ENCODE data around the gene ABHD16A. TPM values are rescaled to one million over a fixed set of nuclear protein-coding genes. Genes with fewer than 3 reads are reported as not detected.

ABHD16A gene
- total RNA-seq, 1 donor from 2014 or later: 45.7 TPM

- H3K36me3 Mint-ChIP-seq (ENCODE audit: low read depth): peaks cover 18% of the 10 kb centered on the region
- no peaks in the 10 kb centered on the region for H3K27me3 Mint-ChIP-seq (ENCODE audit: insufficient read depth)
- H3K4me3 Mint-ChIP-seq: peak overlapping the region; percentile 98
- H3K27ac Mint-ChIP-seq: peak overlapping the region; percentile 97
- peak; percentile 11 for DNase-seq (ENCODE audit: low spot score)
- peaks cover 31% of the 10 kb centered on the region for H3K4me1 Mint-ChIP-seq (ENCODE audit: low read depth)
- intact Hi-C loops (cut with micrococcal nuclease): loop anchor here (1.0 to 2.0 kb wide), 3 partner anchors 22 to 200 kb away; partner anchors contain the start of genes VWA7 and ZBTB12
- no peaks in the 10 kb centered on the region for H3K9me3 Mint-ChIP-seq
Observed at GRCh38 chr6:31702405-31702818, 712 bp downstream of the ABHD16A start.

DNA sequence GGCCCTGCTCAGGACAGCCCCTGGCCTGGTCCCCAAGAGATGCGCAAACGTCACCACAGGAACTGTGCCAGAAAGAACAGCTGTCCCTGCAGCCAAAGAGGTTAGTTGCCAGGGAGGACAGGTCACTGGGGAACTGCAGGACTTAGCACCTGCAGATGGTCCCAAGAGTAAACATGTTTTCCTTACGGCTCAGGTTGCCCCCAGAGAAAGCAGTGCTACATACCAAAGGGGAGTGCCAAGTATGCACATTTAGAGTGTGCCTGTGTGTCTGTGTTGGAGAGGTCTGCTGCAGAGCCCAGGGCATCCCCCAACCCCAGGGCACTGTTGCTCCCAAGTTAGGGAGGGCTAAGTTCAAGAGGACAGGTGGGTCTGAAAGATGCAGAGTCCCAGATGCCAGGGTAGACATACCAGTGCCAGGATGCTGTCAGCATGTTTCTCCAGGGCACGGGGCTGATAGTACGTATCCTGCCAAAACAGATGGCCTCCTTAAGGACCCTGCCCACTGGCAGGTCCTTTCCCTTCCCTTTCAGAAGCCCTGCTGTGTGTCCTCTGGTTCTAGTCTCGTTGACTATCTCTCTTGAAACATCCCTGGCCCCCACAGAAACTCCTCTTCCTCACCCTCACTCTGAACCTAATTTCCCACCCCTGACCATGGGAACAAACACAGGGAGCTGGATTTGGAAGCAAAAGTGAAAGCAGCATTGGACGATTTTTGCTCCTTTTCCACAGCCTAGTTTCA is 1.3 kb downstream of the ABHD16A start:
- peaks cover 34% of the 10 kb centered on the region for H3K4me1 Mint-ChIP-seq (ENCODE audit: low read depth)
- peak overlapping the region; percentile 98 for H3K4me3 Mint-ChIP-seq
- H3K36me3 Mint-ChIP-seq (ENCODE audit: low read depth): peaks cover 22% of the 10 kb centered on the region
- intact Hi-C loops (cut with micrococcal nuclease): loop anchor here (1.0 to 2.0 kb wide), 3 partner anchors 22 to 201 kb away; partner anchors contain the start of genes VWA7 and ZBTB12
- no peaks in the 10 kb centered on the region for H3K9me3 Mint-ChIP-seq
- peak overlapping the region; percentile 97 for H3K27ac Mint-ChIP-seq
- no peaks in the 10 kb centered on the region for H3K27me3 Mint-ChIP-seq (ENCODE audit: insufficient read depth)
- DNase-seq (ENCODE audit: low spot score): no peak

GRCh38 chr6:31700740-31701401 is 2.3 kb downstream of the ABHD16A start:
- H3K9me3 Mint-ChIP-seq: no peaks in the 10 kb centered on the region
- H3K4me3 Mint-ChIP-seq: peak overlapping the region; percentile 98
- H3K4me1 Mint-ChIP-seq (ENCODE audit: low read depth): peaks cover 34% of the 10 kb centered on the region
- H3K27me3 Mint-ChIP-seq (ENCODE audit: insufficient read depth): no peaks in the 10 kb centered on the region
- intact Hi-C loops (cut with micrococcal nuclease): no loop called here
- no peak for DNase-seq (ENCODE audit: low spot score)
- peak overlapping the region; percentile 1 for H3K27ac Mint-ChIP-seq
- H3K36me3 Mint-ChIP-seq (ENCODE audit: low read depth): peaks cover 22% of the 10 kb centered on the region

DNA sequence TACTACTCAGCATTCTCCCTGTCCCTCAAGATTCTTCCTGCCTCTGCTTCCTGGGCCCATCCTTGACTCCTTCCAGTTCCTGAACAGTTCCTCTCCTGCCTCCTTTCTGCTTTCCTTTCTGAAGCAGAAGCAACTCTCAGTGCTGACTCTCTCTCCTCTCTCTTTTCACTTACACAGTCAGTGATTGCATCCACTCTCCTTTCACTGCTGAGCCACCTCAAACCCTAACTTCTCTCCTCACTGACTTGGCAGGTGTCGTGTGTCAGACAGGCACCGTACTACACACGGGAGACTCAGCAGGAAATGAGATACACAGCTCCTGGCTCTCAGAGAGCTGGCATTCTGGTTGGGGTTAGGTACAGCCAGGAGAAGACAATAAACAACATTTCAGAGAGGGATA is 5.6 kb downstream of the ABHD16A start:
- DNase-seq (ENCODE audit: low spot score): no peak
- H3K27ac Mint-ChIP-seq: peak overlapping the region; percentile 80
- H3K4me1 Mint-ChIP-seq (ENCODE audit: low read depth): peaks cover 29% of the 10 kb centered on the region
- intact Hi-C loops (cut with micrococcal nuclease): no loop called here
- peaks cover 32% of the 10 kb centered on the region for H3K36me3 Mint-ChIP-seq (ENCODE audit: low read depth)
- no peaks in the 10 kb centered on the region for H3K27me3 Mint-ChIP-seq (ENCODE audit: insufficient read depth)
- peak overlapping the region; percentile 6 for H3K4me3 Mint-ChIP-seq
- H3K9me3 Mint-ChIP-seq: no peaks in the 10 kb centered on the region

DNA sequence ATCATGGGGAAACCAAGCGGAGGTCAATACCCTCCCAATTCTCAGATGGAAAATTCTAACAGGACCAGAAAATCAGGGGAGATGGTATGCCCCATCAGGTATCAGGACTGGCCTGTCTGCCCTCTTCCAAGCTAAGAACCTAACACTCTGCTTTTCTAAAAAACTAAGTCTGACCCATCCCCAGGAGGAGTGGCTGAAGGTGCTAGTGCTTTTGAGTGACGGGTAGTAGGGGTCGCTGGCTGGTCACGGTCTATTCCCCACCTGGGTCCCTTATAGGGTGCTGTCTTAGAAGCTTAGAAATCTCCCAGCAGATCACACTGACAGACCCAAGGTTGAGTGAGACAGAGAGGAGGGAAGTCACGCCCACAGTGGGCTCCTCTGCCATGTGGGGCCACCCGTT is 9.6 kb downstream of the ABHD16A start:
- H3K36me3 Mint-ChIP-seq (ENCODE audit: low read depth): peaks cover 34% of the 10 kb centered on the region

DNA sequence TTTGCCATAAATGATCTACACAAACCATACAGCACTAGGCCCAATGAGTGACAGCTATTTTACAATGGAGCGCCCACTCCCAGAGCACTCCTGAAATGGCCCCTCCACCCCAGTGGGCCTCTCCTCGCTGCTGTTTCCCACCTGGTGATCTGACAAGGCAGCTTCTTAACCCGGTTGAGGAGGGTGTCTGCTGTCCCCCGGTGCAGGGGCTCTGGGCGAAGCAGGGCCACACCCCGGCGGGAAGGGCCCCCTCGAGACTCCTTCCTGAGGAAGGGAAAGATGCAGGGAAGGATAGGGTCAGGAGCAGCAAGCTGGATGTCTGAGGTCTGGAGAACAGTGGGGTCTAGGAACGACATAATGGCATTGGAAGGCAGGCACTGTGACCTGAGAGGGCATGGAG is 10.2 kb downstream of the ABHD16A start:
- Mint-ChIP-seq H3K27ac (no peak overlapping the region), H3K27me3 (ENCODE audit: insufficient read depth) (no peaks in the 10 kb centered on the region), H3K4me3 (no peak overlapping the region), H3K9me3 (no peaks in the 10 kb centered on the region), H3K36me3 (ENCODE audit: low read depth) (peaks cover 35% of the 10 kb centered on the region), H3K4me1 (ENCODE audit: low read depth) (peaks cover 18% of the 10 kb centered on the region)
- intact Hi-C loops (cut with micrococcal nuclease): no loop called here
- no peak for DNase-seq (ENCODE audit: low spot score)

More for the DNA sequence above, 9.6 kb downstream of the ABHD16A start:
- intact Hi-C loops (cut with micrococcal nuclease): no loop called here
- Mint-ChIP-seq H3K9me3 (no peaks in the 10 kb centered on the region), H3K4me3 (no peak overlapping the region), H3K27me3 (ENCODE audit: insufficient read depth) (no peaks in the 10 kb centered on the region), H3K27ac (no peak overlapping the region), H3K4me1 (ENCODE audit: low read depth) (peaks cover 22% of the 10 kb centered on the region)
- DNase-seq (ENCODE audit: low spot score): no peak

- DNase-seq (ENCODE audit: low spot score): no peak
- Mint-ChIP-seq H3K27ac (no peak overlapping the region), H3K9me3 (no peaks in the 10 kb centered on the region), H3K4me3 (no peak overlapping the region), H3K4me1 (ENCODE audit: low read depth) (peaks cover 13% of the 10 kb centered on the region), H3K27me3 (ENCODE audit: insufficient read depth) (no peaks in the 10 kb centered on the region), H3K36me3 (ENCODE audit: low read depth) (peaks cover 35% of the 10 kb centered on the region)
- intact Hi-C loops (cut with micrococcal nuclease): no loop called here
Observed at GRCh38 chr6:31692353-31692752, 10.8 kb downstream of the ABHD16A start.

GRCh38 chr6:31691564-31692108 is 11.5 kb downstream of the ABHD16A start:
- Mint-ChIP-seq H3K27ac (no peak overlapping the region), H3K27me3 (ENCODE audit: insufficient read depth) (no peaks in the 10 kb centered on the region), H3K4me3 (no peak overlapping the region), H3K9me3 (no peaks in the 10 kb centered on the region), H3K4me1 (ENCODE audit: low read depth) (peaks cover 10% of the 10 kb centered on the region), H3K36me3 (ENCODE audit: low read depth) (peaks cover 32% of the 10 kb centered on the region)
- intact Hi-C loops (cut with micrococcal nuclease): no loop called here
- no peak for DNase-seq (ENCODE audit: low spot score)

DNA sequence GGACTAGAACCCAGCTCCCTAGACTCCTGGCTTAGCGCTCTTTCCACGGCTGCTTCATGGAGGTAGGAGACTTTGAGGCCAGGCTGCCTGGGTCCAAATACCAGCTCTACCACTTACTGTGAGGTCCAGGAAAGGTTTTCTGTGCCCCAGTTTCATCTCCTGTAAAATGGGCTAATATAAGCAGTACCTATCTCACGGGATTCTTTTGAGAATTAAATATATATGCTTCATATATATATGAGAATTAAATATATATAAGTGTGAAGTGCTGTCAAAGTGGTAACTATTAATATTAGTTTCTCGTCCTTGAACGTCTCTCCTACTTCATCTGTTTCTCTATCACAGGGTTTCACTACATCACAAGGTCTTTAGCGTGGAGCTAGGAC is 12.1 kb downstream of the ABHD16A start:
- H3K9me3 Mint-ChIP-seq: no peaks in the 10 kb centered on the region
- H3K27me3 Mint-ChIP-seq (ENCODE audit: insufficient read depth): no peaks in the 10 kb centered on the region
- peaks cover 10% of the 10 kb centered on the region for H3K4me1 Mint-ChIP-seq (ENCODE audit: low read depth)
- intact Hi-C loops (cut with micrococcal nuclease): no loop called here
- no peak for DNase-seq (ENCODE audit: low spot score)
- H3K4me3 Mint-ChIP-seq: no peak overlapping the region
- peaks cover 36% of the 10 kb centered on the region for H3K36me3 Mint-ChIP-seq (ENCODE audit: low read depth)
- H3K27ac Mint-ChIP-seq: no peak overlapping the region

DNA sequence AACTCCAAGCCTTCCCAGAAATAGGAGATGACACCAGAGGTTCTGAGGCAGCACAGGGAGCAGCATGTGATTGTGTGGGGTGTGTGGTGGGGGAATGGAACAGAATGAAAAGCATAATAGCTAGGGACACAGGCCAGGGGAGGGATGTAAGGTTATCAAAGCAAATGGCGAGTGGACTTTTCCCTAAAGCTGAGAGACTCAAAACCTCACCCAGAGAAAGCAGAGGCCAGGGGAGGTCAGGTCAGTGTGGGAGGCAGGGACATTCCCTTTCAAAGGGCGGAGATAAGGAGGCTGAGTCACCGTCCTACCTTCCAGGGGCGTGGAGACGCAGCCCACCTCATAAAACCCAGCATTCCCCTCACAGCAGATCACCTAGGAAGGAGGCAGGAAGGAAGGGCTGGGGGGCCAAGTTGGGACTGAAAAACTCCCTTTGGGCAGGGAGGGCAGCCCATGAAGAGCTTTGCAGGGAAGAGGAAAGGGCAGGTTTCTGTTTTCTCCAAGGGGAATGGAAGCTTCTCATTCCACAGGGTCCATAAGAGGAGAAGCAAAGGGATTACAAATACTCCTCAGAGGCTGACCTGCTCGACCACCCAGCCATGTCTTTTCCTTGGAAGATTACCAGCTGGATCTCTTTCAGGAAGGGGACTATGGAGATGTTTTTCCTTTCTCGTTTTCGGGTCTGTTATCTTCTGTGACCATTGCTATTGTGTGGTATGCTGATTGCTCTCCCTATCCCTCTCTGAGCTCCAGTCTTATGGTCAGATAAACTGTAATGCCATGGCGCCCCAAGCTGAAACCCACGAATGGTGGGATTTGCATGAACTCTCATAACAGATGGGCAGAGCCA is 12.7 kb downstream of the ABHD16A start:
- intact Hi-C loops (cut with micrococcal nuclease): no loop called here
- no peak overlapping the region for H3K4me3 Mint-ChIP-seq
- no peaks in the 10 kb centered on the region for H3K9me3 Mint-ChIP-seq
- H3K27ac Mint-ChIP-seq: no peak overlapping the region
- no peak for DNase-seq (ENCODE audit: low spot score)
- no peaks in the 10 kb centered on the region for H3K27me3 Mint-ChIP-seq (ENCODE audit: insufficient read depth)
- H3K36me3 Mint-ChIP-seq (ENCODE audit: low read depth): peaks cover 36% of the 10 kb centered on the region
- H3K4me1 Mint-ChIP-seq (ENCODE audit: low read depth): peaks cover 10% of the 10 kb centered on the region

DNA sequence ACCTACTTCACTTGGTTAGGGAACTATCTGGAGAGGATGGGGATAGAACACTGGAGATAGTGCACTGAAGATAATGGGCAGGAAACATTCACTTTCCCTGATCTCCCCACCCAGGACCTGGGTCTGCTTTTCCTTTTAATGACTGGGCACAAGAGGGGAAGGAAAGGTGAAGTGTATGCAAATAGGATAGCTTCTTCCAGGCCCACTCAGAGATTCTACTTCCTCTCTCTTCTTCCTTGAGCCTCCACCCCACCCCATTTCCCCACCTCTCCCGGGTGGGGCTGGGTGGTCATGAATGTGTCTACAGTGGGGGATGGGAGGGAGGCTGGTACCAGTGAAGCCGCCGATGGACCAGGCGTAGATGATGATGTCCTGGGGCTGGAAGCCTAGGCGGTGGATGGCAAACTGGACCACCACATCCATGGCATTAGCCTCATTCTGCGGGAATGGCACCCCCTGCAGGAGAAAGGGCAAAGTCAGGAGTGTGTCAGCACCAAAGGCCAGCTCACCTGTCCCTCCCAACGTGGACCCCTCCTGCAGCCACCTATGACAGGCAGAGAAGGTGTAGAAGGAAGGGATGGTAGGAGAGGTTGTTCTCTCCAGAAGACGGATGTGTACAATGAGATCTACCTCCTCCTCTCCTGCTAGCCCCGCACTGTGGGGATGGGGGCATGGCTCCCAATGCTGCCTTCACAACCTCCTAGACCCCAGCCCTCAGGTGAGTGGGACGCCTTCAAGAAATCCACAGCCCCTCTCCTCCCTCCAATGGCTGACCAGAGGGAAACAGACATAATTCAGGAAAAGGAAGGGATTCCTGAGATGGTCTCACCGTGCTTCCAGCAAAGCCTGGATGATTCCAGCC is 13.6 kb downstream of the ABHD16A start:
- Mint-ChIP-seq H3K4me3 (no peak overlapping the region), H3K4me1 (ENCODE audit: low read depth) (peaks cover 10% of the 10 kb centered on the region), H3K9me3 (no peaks in the 10 kb centered on the region), H3K27me3 (ENCODE audit: insufficient read depth) (no peaks in the 10 kb centered on the region), H3K27ac (no peak overlapping the region), H3K36me3 (ENCODE audit: low read depth) (peaks cover 34% of the 10 kb centered on the region)
- intact Hi-C loops (cut with micrococcal nuclease): no loop called here
- DNase-seq (ENCODE audit: low spot score): no peak
